ENCODE data around the gene SERHL2.

- TF ChIP-seq, protein P1, sequence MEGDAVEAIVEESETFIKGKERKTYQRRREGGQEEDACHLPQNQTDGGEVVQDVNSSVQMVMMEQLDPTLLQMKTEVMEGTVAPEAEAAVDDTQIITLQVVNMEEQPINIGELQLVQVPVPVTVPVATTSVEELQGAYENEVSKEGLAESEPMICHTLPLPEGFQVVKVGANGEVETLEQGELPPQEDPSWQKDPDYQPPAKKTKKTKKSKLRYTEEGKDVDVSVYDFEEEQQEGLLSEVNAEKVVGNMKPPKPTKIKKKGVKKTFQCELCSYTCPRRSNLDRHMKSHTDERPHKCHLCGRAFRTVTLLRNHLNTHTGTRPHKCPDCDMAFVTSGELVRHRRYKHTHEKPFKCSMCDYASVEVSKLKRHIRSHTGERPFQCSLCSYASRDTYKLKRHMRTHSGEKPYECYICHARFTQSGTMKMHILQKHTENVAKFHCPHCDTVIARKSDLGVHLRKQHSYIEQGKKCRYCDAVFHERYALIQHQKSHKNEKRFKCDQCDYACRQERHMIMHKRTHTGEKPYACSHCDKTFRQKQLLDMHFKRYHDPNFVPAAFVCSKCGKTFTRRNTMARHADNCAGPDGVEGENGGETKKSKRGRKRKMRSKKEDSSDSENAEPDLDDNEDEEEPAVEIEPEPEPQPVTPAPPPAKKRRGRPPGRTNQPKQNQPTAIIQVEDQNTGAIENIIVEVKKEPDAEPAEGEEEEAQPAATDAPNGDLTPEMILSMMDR (IDR thresholded peaks at IDR 0.05; ENCODE audit: low read depth, low read length): no peak
- TF ChIP-seq POLR2A (IDR thresholded peaks at IDR 0.05; ENCODE audit: extremely low read depth, insufficient read length): no peak
Measured at GRCh38 chr22:42515896-42516295, 37.9 kb upstream of the SERHL2 start.
